SIG-M5 treated with dmso at 0.1 percent for 504 hours (cell line): ENCODE results near the gene LUC7L.
A peak's percentile ranks its signal among the peaks of the same experiment; 100 is the strongest.
"Not testable (repeated sequence)": the region's sequence is repeated elsewhere in the genome, so short reads cannot be mapped to it uniquely, and the experiment has no call there.

Experiments used
- DNase-seq: peaks from one replicate; lab custom pipeline; 2025; ENCODE audit not compliant: unreplicated experiment; lab: John Stamatoyannopoulos, UW

The LUC7L gene

DNA sequence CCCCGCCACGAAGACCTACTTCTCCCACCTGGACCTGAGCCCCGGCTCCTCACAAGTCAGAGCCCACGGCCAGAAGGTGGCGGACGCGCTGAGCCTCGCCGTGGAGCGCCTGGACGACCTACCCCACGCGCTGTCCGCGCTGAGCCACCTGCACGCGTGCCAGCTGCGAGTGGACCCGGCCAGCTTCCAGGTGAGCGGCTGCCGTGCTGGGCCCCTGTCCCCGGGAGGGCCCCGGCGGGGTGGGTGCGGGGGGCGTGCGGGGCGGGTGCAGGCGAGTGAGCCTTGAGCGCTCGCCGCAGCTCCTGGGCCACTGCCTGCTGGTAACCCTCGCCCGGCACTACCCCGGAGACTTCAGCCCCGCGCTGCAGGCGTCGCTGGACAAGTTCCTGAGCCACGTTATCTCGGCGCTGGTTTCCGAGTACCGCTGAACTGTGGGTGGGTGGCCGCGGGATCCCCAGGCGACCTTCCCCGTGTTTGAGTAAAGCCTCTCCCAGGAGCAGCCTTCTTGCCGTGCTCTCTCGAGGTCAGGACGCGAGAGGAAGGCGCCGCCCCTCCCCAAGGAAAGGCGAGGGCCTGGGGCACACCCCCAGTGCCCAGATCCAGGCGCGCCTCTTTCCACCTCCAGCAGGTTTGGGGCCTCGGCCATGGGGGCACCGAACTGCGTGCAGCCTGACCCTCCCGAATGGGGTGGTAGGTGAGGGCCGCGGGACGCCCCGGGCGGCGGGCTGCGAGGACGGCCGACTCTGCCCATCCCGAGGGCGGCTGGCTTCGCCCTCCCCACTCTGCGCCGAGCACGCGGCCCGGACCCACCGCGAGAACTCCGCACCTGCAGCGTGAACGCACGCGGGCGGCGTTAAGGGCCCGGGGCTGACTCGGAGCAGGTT lies 48.3 kb downstream of the LUC7L start:
- peak; percentile 46 for DNase-seq

DNA sequence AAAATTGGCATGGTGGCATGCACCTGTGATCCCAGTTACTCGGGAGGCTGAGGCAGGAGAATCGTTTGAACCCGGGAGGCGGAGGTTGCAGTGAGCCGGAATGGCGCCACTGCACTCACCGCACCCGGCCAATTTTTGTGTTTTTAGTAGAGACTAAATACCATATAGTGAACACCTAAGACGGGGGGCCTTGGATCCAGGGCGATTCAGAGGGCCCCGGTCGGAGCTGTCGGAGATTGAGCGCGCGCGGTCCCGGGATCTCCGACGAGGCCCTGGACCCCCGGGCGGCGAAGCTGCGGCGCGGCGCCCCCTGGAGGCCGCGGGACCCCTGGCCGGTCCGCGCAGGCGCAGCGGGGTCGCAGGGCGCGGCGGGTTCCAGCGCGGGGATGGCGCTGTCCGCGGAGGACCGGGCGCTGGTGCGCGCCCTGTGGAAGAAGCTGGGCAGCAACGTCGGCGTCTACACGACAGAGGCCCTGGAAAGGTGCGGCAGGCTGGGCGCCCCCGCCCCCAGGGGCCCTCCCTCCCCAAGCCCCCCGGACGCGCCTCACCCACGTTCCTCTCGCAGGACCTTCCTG lies 49.1 kb downstream of the LUC7L start, which contains the start of gene HBQ1:
Gene HBQ1 (plus strand): TSS at position 359 of the 575 bp plus-strand sequence. CDS start 28 bp downstream, at position 387.
- peak; percentile 9 for DNase-seq

DNA sequence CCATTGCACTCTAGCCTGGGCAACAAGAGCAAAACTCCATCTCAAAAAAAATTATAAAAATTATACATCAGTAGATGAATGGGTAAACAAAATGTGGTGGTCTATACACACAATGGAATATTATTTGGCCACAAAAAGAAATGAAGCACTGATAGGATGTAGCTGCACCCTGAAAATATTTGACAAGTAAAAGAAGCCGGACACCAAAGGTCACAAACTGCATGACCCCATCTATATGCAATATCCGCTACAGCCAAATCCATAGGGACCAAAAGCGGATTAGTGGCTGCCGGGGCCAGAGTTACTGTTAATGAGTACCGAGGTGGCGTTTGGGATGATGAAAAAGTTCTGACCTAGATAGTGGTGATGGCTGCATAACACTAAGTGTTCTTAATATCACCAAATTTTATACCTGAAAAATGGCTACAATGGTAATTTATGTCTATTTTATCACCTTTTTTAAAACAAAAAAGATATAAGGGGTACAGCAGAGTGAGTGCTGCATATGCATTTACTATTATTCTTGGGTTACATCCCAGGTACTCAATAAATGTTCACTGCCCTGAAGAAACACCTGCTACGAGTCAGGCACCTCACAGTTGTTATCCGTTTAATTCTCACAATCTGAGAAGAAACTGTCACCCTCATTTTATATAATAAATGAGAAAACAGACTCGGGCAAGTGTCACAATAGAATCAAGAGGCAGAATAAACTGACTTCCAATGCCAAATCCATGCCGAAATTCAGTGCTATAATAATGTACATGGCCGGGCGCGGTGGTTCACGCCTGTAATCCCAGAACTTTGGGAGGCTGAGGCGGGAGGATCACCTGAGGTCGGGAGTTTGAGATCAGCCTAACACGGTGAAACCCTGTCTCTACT lies 49.8 kb downstream of the LUC7L start:
- DNase-seq: no peak

DNA sequence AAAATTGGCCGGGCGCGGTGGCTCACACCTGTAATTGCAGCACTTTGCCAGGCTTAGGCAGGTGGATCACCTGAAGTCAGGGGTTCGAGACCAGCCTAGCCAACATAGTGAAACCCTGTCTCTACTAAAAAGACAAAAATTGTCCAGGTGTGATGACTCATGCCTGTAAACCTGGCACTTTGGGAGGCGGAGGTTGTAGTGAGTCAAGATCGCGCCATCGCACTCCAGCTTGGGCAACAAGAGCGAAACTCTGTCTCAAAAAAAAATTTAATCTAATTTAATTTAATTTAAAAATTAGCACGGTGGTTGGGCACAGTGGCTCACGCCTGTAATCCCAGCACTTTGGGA lies 50.6 kb downstream of the LUC7L start:
- DNase-seq: no peak

DNA sequence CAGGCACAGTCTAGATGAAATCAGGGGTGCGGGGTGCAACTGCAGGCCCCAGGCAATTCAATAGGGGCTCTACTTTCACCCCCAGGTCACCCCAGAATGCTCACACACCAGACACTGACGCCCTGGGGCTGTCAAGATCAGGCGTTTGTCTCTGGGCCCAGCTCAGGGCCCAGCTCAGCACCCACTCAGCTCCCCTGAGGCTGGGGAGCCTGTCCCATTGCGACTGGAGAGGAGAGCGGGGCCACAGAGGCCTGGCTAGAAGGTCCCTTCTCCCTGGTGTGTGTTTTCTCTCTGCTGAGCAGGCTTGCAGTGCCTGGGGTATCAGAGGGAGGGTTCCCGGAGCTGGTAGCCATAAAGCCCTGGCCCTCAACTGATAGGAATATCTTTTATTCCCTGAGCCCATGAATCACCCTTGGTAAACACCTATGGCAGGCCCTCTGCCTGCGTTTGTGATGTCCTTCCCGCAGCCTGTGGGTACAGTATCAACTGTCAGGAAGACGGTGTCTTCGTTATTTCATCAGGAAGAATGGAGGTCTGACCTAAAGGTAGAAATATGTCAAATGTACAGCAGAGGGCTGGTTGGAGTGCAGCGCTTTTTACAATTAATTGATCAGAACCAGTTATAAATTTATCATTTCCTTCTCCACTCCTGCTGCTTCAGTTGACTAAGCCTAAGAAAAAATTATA lies 51.1 kb downstream of the LUC7L start:
- no peak for DNase-seq

DNA sequence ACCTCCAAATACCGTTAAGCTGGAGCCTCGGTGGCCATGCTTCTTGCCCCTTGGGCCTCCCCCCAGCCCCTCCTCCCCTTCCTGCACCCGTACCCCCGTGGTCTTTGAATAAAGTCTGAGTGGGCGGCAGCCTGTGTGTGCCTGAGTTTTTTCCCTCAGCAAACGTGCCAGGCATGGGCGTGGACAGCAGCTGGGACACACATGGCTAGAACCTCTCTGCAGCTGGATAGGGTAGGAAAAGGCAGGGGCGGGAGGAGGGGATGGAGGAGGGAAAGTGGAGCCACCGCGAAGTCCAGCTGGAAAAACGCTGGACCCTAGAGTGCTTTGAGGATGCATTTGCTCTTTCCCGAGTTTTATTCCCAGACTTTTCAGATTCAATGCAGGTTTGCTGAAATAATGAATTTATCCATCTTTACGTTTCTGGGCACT lies 51.8 kb downstream of the LUC7L start:
- DNase-seq: peak; percentile 92

DNA sequence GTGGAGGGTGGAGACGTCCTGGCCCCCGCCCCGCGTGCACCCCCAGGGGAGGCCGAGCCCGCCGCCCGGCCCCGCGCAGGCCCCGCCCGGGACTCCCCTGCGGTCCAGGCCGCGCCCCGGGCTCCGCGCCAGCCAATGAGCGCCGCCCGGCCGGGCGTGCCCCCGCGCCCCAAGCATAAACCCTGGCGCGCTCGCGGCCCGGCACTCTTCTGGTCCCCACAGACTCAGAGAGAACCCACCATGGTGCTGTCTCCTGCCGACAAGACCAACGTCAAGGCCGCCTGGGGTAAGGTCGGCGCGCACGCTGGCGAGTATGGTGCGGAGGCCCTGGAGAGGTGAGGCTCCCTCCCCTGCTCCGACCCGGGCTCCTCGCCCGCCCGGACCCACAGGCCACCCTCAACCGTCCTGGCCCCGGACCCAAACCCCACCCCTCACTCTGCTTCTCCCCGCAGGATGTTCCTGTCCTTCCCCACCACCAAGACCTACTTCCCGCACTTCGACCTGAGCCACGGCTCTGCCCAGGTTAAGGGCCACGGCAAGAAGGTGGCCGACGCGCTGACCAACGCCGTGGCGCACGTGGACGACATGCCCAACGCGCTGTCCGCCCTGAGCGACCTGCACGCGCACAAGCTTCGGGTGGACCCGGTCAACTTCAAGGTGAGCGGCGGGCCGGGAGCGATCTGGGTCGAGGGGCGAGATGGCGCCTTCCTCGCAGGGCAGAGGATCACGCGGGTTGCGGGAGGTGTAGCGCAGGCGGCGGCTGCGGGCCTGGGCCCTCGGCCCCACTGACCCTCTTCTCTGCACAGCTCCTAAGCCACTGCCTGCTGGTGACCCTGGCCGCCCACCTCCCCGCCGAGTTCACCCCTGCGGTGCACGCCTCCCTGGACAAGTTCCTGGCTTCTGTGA lies 52.5 kb downstream of the LUC7L start, which contains the start of gene HBA1:
Gene HBA1 (plus strand): TSS at position 204 of the 906 bp plus-strand sequence. CDS start 37 bp downstream, at position 241.
- not testable (repeated sequence) for DNase-seq

DNA sequence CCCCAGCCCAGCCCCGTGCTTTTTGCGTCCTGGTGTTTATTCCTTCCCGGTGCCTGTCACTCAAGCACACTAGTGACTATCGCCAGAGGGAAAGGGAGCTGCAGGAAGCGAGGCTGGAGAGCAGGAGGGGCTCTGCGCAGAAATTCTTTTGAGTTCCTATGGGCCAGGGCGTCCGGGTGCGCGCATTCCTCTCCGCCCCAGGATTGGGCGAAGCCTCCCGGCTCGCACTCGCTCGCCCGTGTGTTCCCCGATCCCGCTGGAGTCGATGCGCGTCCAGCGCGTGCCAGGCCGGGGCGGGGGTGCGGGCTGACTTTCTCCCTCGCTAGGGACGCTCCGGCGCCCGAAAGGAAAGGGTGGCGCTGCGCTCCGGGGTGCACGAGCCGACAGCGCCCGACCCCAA lies 53.2 kb downstream of the LUC7L start:
- not testable (repeated sequence) for DNase-seq

DNA sequence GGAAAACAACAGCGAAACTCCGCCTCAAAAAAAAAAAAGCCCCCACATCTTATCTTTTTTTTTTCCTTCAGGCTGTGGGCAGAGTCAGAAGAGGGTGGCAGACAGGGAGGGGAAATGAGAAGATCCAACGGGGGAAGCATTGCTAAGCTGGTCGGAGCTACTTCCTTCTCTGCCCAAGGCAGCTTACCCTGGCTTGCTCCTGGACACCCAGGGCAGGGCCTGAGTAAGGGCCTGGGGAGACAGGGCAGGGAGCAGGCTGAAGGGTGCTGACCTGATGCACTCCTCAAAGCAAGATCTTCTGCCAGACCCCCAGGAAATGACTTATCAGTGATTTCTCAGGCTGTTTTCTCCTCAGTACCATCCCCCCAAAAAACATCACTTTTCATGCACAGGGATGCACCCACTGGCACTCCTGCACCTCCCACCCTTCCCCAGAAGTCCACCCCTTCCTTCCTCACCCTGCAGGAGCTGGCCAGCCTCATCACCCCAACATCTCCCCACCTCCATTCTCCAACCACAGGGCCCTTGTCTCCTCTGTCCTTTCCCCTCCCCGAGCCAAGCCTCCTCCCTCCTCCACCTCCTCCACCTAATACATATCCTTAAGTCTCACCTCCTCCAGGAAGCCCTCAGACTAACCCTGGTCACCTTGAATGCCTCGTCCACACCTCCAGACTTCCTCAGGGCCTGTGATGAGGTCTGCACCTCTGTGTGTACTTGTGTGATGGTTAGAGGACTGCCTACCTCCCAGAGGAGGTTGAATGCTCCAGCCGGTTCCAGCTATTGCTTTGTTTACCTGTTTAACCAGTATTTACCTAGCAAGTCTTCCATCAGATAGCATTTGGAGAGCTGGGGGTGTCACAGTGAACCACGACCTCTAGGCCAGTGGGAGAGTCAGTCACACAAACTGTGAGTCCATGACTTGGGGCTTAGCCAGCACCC lies 54.0 kb downstream of the LUC7L start:
- peak; percentile 18 for DNase-seq

DNA sequence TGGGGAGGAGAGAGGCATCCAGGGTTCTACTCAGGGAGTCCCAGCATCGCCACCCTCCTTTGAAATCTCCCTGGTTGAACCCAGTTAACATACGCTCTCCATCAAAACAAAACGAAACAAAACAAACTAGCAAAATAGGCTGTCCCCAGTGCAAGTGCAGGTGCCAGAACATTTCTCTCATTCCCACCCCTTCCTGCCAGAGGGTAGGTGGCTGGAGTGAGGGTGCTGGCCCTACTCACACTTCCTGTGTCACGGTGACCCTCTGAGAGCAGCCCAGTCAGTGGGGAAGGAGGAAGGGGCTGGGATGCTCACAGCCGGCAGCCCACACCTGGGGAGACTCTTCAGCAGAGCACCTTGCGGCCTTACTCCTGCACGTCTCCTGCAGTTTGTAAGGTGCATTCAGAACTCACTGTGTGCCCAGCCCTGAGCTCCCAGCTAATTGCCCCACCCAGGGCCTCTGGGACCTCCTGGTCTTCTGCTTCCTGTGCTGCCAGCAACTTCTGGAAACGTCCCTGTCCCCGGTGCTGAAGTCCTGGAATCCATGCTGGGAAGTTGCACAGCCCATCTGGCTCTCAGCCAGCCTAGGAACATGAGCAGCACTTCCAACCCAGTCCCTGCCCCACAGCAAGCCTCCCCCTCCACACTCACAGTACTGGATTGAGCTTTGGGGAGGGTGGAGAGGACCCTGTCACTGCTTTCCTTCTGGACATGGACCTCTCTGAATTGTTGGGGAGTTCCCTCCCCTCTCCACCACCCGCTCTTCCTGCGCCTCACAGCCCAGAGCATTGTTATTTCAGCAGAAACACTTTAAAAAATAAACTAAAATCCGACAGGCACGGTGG lies 55.1 kb downstream of the LUC7L start:
- DNase-seq: not testable (repeated sequence)

DNA sequence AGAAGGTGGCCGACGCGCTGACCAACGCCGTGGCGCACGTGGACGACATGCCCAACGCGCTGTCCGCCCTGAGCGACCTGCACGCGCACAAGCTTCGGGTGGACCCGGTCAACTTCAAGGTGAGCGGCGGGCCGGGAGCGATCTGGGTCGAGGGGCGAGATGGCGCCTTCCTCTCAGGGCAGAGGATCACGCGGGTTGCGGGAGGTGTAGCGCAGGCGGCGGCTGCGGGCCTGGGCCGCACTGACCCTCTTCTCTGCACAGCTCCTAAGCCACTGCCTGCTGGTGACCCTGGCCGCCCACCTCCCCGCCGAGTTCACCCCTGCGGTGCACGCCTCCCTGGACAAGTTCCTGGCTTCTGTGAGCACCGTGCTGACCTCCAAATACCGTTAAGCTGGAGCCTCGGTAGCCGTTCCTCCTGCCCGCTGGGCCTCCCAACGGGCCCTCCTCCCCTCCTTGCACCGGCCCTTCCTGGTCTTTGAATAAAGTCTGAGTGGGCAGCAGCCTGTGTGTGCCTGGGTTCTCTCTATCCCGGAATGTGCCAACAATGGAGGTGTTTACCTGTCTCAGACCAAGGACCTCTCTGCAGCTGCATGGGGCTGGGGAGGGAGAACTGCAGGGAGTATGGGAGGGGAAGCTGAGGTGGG lies 55.9 kb downstream of the LUC7L start:
- not testable (repeated sequence) for DNase-seq

DNA sequence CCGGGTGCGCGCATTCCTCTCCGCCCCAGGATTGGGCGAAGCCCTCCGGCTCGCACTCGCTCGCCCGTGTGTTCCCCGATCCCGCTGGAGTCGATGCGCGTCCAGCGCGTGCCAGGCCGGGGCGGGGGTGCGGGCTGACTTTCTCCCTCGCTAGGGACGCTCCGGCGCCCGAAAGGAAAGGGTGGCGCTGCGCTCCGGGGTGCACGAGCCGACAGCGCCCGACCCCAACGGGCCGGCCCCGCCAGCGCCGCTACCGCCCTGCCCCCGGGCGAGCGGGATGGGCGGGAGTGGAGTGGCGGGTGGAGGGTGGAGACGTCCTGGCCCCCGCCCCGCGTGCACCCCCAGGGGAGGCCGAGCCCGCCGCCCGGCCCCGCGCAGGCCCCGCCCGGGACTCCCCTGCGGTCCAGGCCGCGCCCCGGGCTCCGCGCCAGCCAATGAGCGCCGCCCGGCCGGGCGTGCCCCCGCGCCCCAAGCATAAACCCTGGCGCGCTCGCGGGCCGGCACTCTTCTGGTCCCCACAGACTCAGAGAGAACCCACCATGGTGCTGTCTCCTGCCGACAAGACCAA lies 56.8 kb downstream of the LUC7L start, which contains the start of gene HBA2:
Gene HBA2 (plus strand): TSS at position 503 of the 568 bp plus-strand sequence. CDS start 37 bp downstream, at position 540.
- DNase-seq: not testable (repeated sequence)

DNA sequence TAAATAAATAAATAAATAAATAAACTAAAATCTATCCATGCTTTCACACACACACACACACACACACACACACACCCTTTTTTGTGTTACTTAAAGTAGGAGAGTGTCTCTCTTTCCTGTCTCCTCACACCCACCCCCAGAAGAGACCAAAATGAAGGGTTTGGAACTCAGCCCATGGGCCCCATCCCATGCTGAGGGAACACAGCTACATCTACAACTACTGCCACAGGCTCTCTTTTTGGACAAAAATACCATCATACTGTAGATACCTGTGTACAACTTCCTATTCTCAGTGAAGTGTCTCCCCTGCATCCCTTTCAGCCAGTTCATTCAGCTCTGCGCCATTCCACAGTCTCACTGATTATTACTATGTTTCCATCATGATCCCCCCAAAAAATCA lies 58.5 kb downstream of the LUC7L start:
- no peak for DNase-seq

DNA sequence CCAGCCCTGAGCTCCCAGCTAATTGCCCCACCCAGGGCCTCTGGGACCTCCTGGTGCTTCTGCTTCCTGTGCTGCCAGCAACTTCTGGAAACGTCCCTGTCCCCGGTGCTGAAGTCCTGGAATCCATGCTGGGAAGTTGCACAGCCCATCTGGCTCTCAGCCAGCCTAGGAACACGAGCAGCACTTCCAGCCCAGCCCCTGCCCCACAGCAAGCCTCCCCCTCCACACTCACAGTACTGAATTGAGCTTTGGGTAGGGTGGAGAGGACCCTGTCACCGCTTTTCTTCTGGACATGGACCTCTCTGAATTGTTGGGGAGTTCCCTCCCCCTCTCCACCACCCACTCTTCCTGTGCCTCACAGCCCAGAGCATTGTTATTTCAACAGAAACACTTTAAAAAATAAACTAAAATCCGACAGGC lies 59.2 kb downstream of the LUC7L start:
- DNase-seq: peak; percentile 41

DNA sequence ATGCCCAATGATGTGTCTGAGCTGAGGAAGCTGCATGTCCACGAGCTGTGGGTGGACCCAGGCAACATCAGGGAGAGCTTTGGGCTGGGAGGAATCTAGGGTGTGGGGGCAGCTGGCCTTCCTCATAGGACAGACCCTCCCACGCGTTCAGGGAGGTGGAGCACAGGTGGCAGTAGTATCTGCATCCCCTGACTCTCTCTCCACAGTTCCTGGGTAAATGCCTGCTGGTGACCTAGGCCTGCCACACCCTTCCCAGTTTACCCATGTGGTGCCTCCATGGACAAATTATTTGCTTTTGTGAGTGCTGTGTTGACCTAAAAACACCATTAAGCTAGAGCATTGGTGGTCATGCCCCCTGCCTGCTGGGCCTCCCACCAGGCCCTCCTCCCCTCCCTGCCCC lies 60.2 kb downstream of the LUC7L start:
- no peak for DNase-seq

DNA sequence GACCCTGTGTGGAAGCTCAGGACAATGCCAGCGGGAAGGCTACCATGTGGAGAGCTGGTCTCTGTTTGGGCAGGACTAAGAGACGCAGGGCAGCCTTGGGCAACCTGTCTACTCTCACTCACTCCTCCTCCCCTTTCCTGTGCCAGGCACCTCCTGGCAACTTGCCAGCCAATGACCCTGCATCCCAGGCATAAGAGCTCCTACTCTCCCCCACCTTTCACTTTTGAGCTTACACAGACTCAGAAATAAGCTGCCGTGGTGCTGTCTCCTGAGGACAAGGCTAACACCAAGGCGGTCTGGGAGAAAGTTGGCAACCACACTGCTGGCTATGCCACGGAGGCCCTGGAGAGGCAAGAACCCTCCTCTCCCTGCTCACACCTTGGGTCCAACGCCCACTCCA lies 60.8 kb downstream of the LUC7L start:
- DNase-seq: no peak
